DOHH2 (cell line): ENCODE results near the gene KCNJ14.
"Not testable (repeated sequence)": the region's sequence is repeated elsewhere in the genome, so short reads cannot be mapped to it uniquely, and the experiment has no call there.

Source experiments
- H3F3A ChIP-seq: fragments of 200-600 bp; sonication (generic), shearing (Covaris generic); 2 replicates; pipeline ENCODE4 v1.6.0; 2016; ENCODE audit warnings: antibody characterized with exemption, mild to moderate bottlenecking; ENCODE audit not compliant: control insufficient read depth, insufficient read depth
- H3K27ac ChIP-seq: fragments of 200-600 bp; sonication (generic); 2 replicates; pipeline ENCODE4 v1.5.1; 2014; ENCODE audit warnings: low read depth, mild to moderate bottlenecking, low read length, moderate library complexity
- H3K27me3 ChIP-seq: fragments of 200-600 bp; sonication (generic); 2 replicates; pipeline ENCODE4 v1.6.1; 2014; ENCODE audit warnings: mild to moderate bottlenecking, low read length, mixed read lengths; ENCODE audit not compliant: control insufficient read depth
- H3K36me3 ChIP-seq: fragments of 200-600 bp; sonication (generic); 2 replicates; pipeline ENCODE4 v1.6.1; 2014; ENCODE audit warnings: mild to moderate bottlenecking, low read length, moderate library complexity, mixed read lengths; ENCODE audit not compliant: control insufficient read depth
- H3K4me1 ChIP-seq: fragments of 200-600 bp; sonication (generic); 2 replicates; pipeline ENCODE4 v1.6.1; 2014; ENCODE audit warnings: mild to moderate bottlenecking, low read length, mixed read lengths; ENCODE audit not compliant: control insufficient read depth
- H3K4me2 ChIP-seq: fragments of 200-600 bp; sonication (generic); 2 replicates; pipeline ENCODE4 v1.6.0; 2014; ENCODE audit warnings: mild to moderate bottlenecking, low read length, moderate library complexity
- H3K4me3 ChIP-seq: fragments of 200-600 bp; sonication (generic); 2 replicates; pipeline ENCODE4 v1.5.1; 2014; ENCODE audit warnings: mild to moderate bottlenecking, low read length, mixed read lengths
- H3K79me2 ChIP-seq: fragments of 200-600 bp; sonication (generic); 2 replicates; pipeline ENCODE4 v1.6.1; 2014; ENCODE audit warnings: mild to moderate bottlenecking, low read length, mixed read lengths; ENCODE audit not compliant: control insufficient read depth
- H3K9me2 ChIP-seq: fragments of 200-600 bp; sonication (generic); replicated peaks from 2 replicates; pipeline ENCODE4 v1.6.1; 2014; ENCODE audit warnings: mild to moderate bottlenecking, low read length, mixed read lengths; ENCODE audit not compliant: control insufficient read depth
- H3K9me3 ChIP-seq: fragments of 200-600 bp; sonication (generic); 2 replicates; pipeline ENCODE4 v1.6.1; 2014; ENCODE audit warnings: antibody characterized with exemption, low read length, mixed read lengths; ENCODE audit not compliant: control insufficient read depth, insufficient read depth
- H4K20me1 ChIP-seq: fragments of 200-600 bp; sonication (generic); 2 replicates; pipeline ENCODE4 v1.6.0; 2014; ENCODE audit warnings: low read depth, mild to moderate bottlenecking, antibody characterized with exemption, low read length, moderate library complexity; ENCODE audit not compliant: control insufficient read depth, insufficient read depth
- CTCF ChIP-seq: fragments of 200-600 bp; sonication (generic); IDR thresholded peaks from one replicate; pipeline ENCODE4 v1.5.1; 2014; ENCODE audit warnings: antibody characterized with exemption, mild to moderate bottlenecking, low read depth, low read length; ENCODE audit not compliant: poor library complexity, severe bottlenecking
- EZH2phosphoT487 ChIP-seq: fragments of 200-600 bp; sonication (generic); IDR thresholded peaks from 2 replicates; pipeline ENCODE4 v1.6.1; 2017; ENCODE audit warnings: borderline replicate concordance, mild to moderate bottlenecking, antibody characterized with exemption, low read length, moderate library complexity, mixed read lengths

The KCNJ14 gene

GRCh38 chr19:48483301-48483700 is 27.9 kb downstream of the KCNJ14 start:
- Histone ChIP-seq H3K4me2 (no peak overlapping the region), H3K4me1 (peaks cover 6% of the 10 kb centered on the region; the same call in 1 of the 2 replicates), H4K20me1 (no peaks in the 10 kb centered on the region), H3K79me2 (no peaks in the 10 kb centered on the region), H3F3A (peaks cover 5% of the 10 kb centered on the region; the same call in 1 of the 2 replicates), H3K36me3 (no peaks in the 10 kb centered on the region), H3K9me3 (no peaks in the 10 kb centered on the region), H3K9me2 (no peaks in the 10 kb centered on the region), H3K27me3 (no peaks in the 10 kb centered on the region), H3K4me3 (no peak overlapping the region), H3K27ac (no peak overlapping the region)
- TF ChIP-seq EZH2phosphoT487 (no peak), CTCF (no peak)

- no peaks in the 10 kb centered on the region for H3K27me3 ChIP-seq
- no peak overlapping the region for H3K4me2 ChIP-seq
- H4K20me1 ChIP-seq = no peaks in the 10 kb centered on the region
- H3K79me2 ChIP-seq = no peaks in the 10 kb centered on the region
- no peaks in the 10 kb centered on the region for H3K36me3 ChIP-seq
- no peak for TF ChIP-seq CTCF
- H3K4me1 ChIP-seq = peaks cover 6% of the 10 kb centered on the region; the same call in 1 of the 2 replicates
- H3K9me2 ChIP-seq = no peaks in the 10 kb centered on the region
- H3F3A ChIP-seq = peaks cover 5% of the 10 kb centered on the region; the same call in 1 of the 2 replicates
- H3K27ac ChIP-seq = no peak overlapping the region
- no peaks in the 10 kb centered on the region for H3K9me3 ChIP-seq
- no peak overlapping the region for H3K4me3 ChIP-seq
Measured at GRCh38 chr19:48484247-48484893, 29.0 kb downstream of the KCNJ14 start.

- TF ChIP-seq EZH2phosphoT487 (no peak), CTCF (no peak)
- H3K27ac ChIP-seq = no peak overlapping the region
- H3K4me3 ChIP-seq = no peak overlapping the region
- no peaks in the 10 kb centered on the region for H3K9me2 ChIP-seq
- H3K4me1 ChIP-seq = peaks cover 12% of the 10 kb centered on the region
- H3F3A ChIP-seq = peaks cover 5% of the 10 kb centered on the region; the same call in 1 of the 2 replicates
- H3K9me3 ChIP-seq = no peaks in the 10 kb centered on the region
- H4K20me1 ChIP-seq = no peaks in the 10 kb centered on the region
- no peak overlapping the region for H3K4me2 ChIP-seq
- H3K36me3 ChIP-seq = no peaks in the 10 kb centered on the region
- H3K79me2 ChIP-seq = no peaks in the 10 kb centered on the region
- H3K27me3 ChIP-seq = peaks cover 2% of the 10 kb centered on the region
Measured at GRCh38 chr19:48484931-48485612, 29.7 kb downstream of the KCNJ14 start.

GRCh38 chr19:48486706-48487105 is 31.3 kb downstream of the KCNJ14 start:
- H3K79me2 ChIP-seq, H3K36me3 ChIP-seq, H3F3A ChIP-seq, H3K27ac ChIP-seq, H4K20me1 ChIP-seq, H3K9me3 ChIP-seq, H3K4me2 ChIP-seq, H3K9me2 ChIP-seq, H3K4me3 ChIP-seq: not testable (repeated sequence)
- peaks cover 10% of the 10 kb centered on the region for H3K27me3 ChIP-seq
- peaks cover 21% of the 10 kb centered on the region for H3K4me1 ChIP-seq
